C1 segment of cervical spinal cord (tissue), 14 donors: ENCODE measurements around the gene OSGIN1.

ENCODE experiments used
- DNase-seq, 14 donors: peaks; one replicate each; lab custom pipeline; 2025; lab: John Stamatoyannopoulos, UW

Gene OSGIN1

DNA sequence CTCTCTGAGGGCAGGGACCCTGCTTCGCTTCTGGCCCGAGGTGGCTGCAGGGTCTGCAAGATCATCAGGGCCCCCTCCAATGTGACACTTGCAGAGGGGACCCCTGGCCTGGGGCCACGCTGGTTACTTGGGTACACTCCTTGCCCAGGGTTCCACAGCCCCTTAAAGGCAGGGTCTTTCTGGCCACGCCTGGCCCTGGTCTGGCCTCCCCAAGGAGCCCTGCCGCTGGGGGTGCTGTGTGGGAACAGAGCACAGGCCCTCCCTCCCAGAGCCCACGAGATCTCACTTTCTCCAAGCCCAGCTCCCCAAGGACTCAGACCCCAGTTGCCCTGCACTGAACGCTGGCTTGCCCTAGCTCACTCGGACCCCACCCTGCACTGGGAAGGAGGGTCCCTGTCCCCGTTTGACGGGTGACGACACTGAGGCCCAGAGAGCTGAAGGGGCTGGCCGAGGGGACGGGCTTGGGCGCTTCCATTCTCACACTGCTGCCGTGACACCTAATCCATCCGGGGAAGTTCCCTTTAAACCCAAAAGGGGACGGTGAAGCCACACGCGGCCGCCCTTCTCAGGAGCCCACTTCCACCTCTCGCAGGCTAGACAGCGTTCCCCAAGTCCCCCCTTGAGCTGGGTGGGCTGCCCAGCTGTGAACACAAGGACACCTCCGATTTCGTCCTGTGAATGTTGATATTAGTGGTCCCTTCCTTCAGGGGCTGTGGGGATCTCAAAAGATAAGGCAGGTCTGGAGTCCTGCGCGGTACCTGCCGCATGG is 26.9 kb upstream of the OSGIN1 start:
- peak in 1 of 14 donors; percentile 24 for DNase-seq

DNA sequence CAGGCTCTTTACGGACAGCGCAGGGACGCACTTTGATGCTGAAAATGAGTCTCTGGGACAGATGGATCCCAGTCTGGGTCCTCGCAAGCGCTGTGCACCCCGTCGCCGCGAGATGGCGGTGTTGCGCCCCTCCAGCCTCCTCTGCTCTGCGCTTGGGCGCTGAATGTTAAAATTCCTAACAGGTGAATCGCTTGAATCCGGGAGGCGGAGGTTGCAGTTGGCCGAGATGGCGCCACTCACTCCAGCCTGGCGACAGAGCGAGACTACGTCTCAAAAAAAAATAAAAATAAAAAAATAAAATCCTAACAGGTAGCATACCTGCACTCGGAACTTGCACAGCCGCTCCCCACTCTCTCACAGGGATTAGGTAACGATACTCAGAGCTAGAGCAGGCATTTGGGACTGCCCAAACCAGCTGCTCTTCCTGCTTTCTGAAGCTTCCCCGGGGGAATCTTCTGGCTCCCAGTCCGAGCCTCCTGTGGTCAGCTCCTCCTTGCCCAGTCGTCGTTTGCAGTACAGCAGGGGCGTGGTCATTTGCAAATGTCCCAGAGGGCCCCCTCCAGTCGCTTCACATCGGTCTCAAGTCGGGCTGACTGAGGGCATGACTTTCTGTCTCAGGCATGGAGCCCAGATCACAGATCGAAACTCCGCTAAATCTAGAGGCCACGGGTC is 26.2 kb upstream of the OSGIN1 start:
- peak in 9 of 14 donors; percentile 6 to 61 (median 22) for DNase-seq

DNA sequence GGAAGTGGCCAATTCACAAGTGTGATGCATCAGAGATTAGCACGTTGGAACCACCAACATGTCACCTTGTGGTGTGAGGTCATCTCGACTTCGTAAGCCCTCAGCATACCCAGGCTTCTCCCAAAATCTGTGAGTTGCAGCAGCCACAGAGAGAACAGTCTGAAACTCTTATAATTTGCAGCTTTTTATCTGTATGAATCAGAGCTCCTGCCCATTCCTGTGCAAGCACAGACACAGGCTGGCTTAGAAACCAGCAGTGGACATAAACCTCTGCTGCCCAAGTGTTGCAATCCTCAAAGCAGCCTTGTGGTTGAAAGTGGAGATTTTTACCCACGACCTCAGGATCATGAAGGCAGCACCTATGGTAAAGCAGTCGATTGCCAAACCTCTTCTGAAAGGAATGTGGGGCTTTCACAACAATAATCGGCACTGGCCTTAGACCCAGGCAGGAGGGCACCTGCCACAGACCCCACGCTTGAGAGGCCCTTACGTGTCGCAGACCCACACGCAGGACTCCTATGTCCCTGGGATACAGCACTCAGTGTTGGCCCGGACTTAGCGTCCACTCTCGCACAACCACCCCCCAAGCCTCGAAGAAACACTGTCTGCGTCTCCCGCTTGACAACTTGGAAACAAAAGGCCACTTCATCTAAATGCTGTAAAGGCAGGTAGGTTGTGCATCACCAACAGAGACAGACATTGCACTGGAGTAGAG is 24.5 kb upstream of the OSGIN1 start:
- no peak for DNase-seq

DNA sequence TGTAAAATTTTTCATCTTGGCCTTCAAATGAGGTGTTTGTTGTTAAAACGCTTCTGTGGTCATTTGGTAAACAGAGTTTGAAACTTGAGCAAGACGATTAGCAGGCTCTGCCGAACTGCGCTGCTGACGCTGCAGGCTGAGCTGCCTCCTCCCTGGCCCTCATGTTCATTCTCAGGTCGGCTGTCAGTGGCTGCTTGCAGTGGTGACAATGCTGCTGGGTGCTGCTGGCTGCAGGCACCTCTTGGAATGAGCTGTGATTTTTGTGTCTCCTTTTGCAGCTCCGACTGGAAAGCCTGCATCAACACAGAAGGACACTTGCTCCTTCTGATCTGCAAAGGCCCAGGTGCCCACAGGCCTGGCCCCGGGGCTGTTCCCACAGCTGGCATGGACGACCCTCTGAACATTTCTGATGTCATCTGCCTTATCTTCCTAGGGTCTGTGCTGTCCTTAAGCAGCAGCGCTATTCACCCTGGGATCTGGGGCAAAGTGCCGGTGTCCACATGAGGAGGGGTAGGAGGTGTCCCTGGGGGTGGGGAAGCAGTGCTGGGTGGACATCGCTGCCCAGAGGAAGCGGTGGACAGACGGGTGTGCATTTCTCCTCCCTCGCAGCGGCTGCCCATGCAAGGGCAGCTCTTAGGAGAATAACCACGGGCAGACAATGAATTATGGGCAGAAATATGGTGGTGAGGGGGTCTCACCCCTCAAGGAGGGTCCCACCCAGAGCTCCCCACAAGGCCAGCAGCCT is 23.1 kb upstream of the OSGIN1 start:
- DNase-seq: no peak

DNA sequence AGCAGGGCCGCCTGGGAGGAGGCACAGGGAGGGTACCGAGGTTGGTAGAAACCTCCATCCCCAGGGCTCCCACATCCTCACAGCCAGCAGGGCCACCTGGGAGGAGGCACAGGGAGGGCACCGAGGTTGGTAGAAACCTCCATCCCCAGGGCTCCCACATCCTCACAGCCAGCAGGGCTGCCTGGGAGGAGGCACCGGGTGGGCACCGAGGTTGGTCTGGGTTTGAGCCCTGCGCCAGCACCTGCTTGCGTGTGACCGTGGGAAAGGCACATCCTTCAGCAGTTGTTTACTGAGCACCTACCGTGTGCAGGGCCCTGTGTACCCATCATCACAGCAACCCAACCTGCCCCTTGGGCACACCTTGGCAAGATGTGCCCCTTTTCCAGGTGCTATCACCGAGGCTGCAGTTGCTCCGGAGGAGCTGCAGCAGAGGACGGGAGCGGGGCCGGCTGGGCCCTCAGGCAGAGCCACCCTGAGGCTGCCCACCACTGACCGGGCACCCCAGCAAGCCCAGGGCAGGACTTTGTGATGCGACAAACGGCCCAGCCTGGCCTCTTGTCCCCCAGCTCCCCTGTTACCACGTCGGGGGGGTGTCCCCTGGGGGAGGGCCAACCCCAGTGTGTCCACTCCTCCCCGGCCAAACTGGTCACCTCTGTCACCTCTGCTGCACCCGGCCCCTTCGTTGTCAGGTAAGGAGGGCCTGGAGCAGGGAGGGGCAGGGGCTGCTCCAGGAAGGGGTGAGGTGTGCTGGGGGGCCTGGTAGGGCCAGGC is 22.1 kb upstream of the OSGIN1 start:
- no peak for DNase-seq

DNA sequence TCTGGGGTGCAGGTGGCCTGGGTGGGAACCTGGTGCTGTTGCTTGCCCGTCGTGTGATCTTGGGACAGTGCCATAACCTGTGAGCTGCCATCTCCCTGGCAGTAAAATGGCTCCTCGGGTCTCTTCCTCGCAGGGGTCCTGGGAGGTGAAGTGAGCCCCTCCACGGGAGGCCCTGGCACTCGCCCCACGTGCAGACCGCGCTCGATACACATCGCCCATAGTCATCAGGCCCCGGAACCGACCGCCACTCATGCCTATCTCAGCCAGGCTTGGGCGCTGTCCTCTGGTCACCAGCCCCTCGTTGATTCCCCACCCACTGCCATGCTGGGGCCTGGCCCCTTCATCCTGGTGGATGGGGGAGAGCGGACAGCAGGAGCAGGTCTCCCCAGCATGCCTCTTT is 21.5 kb upstream of the OSGIN1 start:
- no peak for DNase-seq

DNA sequence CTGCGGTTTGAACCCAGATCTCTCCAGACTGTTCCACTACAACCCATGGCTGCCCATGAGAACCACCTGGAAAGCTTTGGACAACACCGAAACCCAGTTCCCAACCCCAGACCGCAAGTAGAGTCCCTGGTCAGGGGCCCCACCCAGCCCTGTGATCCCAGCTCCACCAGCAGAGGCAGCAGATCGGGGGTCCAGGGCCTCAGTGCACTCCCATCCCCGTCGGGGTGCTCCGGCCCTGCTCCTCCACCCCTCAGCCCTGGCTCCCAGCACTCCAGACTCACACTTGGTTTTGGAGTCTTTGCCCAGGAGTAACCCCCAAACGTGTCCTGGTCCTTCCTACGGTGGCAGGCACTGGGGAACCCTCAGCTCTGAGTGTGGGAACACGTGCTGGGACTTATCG is 20.7 kb upstream of the OSGIN1 start:
- no peak for DNase-seq

DNA sequence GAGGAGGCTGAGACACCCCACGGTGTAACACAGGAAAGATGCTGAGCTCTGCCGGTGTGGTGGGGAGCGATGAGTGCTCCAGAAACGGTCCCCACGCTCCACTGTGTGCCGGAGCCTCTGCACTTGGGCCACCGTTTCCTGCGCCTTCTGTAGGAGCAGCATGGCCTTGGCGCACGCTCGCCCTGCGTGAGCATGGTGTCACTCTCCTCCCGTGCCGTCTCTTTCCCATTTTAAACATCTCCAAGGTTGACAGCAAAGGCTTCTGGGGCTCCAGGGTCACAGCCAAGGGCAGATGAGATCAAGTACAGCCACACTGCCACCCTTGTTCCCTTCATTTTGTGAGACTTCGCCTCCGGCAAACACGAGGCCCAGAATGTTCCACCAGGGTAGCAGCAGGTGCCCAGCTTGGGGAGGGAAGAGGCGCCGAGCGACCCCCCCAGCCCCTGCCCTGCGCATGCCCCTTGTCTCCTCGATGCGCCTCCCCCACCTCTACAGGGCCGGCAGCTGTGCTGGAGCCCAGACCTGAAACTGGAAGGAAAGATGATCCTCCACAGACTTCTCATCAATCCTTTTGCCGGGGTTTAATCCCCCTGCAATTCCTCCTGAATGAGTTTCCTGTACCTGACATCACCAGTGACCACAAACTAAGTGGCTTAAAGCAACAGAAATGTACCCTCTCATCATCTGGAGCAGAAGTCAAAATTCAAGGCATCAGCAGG is 19.9 kb upstream of the OSGIN1 start:
- no peak for DNase-seq

DNA sequence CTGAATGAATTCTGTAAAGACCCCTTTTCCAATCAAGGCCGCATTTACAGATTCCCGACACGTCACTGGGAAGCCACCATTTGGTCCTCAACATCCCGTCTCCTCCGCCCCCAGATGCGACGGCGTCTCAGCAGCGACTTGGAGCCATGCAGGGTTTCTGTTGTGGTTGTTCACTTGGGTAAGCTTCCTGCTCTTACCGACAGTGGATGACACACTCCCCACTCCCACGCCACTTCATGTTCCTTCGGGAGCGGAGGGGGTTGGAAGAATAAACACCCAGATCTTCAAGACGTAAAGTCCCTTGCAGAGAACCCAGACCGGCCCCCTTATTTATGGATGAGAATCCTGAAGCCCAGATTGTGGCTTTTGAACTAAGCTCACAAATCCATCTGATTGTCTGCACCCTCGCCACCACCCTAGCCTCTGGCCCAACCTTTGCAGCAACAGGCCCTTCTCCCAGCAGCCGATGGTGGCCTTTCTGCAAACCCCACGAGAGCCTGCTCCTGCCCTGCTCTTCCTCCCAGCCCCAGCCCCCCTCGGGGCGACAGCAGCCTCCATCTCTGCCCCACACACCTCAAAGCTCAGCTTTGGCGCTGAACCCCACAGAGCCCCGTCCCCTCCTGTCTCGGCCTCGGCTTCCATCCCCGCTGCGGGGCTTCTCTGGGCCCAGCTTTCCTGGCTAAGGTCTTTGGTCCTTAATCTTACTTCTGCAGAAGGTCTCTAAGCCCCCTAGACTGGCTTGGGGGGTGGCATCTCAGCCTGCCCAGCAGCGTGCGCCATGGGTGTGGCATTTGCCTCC is 19.0 kb upstream of the OSGIN1 start:
- no peak for DNase-seq

DNA sequence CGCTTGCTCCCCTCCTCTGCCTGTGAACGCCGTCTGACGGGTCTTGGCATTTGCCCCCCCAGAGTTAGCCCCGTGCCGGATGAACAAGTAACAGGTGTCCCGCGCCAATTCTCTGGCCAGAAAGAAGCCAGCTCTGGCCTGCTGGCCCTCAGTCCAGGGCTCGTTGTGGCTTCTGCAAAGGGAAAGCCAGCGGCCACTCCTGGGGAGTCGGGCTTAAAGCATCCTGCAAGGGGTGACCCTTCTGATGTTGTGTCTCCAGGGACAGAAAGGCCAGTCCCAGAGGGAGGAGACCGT is 18.4 kb upstream of the OSGIN1 start:
- DNase-seq: no peak

DNA sequence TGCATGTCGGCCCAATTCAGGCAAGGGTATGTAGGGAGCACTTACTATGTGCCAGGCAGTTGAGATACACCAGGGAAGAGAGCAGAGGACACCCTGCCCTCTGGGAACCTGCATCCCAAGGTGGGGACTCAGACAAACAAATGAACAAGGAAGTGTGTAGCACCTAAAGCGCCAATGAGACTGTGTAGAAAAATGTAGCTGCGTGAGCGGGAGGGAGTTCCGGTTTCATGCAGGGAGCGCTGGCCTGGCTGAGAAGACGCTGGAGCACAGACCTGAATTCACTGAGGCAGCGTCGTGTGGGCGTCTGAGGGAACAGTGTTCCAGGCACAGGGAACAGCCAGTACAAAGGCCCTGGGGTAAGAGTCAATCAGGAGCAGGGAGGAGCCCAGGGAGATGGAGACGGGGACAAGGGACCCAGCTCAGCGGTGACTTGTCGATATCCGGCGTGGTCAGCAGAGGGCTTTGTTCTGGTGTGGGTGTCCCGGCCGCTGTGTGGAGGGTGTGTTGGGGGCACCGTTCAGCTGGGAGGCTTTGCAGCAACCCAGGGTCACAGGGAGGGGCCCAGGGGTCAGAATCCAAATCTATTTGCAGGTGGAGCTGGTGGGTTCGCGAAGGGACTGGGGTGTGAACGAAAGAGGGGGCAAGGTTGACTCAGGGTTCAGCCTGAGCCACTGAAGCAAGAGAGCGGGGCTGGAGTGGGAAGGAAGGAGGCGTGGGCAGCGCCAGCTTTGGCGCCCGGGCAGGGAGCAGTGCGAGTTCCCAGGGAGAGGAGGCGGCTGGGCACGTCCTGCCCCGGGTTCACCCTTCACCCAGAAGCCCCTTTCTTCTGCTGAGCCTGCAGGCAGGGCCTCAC is 17.8 kb upstream of the OSGIN1 start:
- no peak for DNase-seq

DNA sequence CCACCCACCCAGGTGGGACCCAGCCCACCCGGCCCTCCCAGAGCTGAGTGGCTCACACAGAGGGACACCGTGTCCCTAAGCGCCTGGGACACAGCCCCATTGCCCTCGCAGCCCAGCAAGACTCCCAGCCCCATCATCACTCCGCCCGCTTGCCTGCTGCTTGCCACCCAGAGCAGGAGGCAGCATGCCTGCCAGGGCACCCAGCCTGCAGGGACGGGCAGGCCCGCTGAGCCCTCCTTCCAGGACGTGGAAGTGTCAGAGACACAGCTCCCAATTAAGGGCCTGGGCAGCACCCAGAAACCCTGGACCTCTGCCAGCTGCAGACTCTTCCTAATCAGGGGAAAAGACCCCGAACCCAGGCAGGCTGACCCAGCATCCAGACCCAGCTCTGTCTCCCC is 17.2 kb upstream of the OSGIN1 start:
- DNase-seq: no peak

DNA sequence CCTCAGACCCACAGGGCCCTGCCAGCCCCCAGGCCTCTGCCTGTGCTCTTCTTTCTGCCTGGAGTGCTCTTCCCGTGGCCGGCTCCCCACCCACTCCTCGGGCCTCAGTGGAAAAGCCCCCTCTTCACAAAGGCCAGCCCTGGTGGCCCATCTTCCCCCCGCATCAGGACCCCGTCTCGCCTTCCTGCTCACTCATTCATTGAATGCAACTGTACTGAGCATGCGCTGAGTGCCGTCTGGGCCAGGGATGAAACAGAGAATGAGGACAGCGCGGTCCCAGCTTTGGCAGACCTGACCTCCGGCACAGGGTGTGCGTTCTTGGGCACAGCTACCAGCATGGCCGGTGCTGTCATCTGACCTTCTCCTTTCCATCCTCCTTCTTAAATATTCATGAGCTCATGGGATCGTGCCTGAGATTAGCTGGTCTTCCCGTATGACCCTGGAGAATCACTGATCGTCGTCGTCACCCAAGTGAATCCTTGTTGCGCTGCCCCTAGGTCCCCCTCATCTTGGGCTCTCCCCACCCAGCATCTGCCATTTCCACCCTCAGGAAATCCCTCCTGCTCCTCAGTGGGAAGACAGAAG is 16.4 kb upstream of the OSGIN1 start:
- no peak for DNase-seq

DNA sequence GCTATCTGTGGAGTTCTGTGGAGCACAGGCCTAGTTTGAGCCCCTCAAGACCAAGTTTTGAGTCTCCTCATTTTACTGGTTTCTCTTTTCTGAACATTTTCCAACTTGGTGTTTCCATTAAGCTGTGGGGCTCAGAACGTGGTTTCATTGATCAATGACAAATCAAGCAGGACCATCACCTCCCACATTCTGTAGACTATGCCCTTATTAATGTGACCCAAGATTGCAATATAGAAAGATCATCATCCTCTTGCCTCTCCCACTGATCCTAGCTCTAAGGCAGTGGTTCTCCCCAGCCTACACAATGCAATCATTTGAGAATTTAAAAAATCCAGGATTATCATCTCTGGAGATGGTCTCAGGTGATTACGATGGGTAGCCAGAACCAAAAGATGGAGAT is 15.8 kb upstream of the OSGIN1 start:
- no peak for DNase-seq

DNA sequence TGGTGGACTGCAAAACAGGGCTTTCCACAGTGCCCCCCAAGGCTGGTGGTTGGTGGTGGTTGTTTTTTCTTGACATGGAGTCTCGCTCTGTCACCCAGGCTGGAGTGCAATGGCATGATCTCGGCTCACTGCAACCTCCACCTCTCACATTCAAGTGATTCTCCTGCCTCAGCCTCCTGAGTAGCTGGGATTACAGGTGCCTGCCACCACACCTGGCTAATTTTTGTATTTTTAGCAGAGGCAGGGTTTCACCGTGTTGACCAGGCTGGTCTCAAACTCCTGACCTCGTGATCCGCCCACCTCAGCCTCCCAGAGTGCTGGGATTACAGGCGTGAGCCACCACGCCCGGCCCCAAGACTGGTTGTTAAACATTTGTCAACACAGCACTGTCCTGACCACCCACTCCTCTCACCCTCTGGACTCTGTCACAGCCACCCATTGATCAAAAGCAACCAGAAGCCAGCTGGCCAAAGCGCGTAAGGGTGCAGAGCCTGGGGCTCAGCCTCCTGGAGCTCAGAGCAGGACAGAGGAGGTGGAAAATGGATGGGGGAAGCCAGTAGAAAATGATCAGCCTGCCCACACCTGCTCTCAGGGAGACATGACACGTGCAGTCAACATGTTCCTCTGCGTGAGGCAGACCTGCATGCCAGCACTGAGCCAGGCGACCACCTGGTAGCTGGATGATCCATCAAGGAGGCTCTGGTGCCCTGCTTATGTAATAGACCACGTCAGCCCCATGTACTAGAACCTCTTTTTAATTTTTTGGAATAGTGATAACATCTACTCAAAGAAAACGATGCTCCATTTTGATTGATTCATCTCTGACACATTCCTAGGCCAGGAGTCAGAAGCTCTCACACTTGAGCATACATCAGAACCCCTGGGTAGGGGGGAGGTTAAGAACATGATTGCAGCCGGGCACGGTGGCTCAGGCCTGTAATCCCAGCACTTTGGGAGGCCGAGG is 14.8 kb upstream of the OSGIN1 start:
- DNase-seq: no peak

DNA sequence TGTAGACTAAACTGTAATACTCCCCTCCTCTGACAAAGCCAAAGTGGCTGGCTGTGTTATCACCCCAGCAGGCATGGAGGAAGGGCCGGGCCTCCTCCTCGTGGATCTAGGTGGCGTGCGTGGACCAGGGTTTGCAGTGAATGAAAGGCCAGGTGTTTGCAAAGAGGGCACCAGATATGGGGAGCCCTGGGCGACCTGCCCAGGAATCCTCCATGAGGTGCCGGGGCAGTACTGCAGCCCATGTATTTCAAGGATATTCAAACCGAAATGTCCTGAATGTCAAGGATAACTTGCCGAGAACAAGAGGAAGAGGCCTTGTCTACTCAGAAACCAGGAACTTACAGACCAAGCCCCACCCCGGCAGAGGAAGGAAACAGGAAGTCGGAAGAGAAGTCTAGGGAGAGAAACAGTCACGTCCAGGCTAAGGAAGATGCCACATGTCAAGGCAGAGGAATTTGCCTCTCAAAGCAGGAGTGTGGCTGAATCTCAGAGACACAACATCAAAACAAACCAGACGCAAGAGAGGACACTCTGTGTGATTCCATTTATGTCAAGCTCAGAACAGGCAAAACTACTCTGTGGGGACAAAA is 13.7 kb upstream of the OSGIN1 start:
- no peak for DNase-seq

DNA sequence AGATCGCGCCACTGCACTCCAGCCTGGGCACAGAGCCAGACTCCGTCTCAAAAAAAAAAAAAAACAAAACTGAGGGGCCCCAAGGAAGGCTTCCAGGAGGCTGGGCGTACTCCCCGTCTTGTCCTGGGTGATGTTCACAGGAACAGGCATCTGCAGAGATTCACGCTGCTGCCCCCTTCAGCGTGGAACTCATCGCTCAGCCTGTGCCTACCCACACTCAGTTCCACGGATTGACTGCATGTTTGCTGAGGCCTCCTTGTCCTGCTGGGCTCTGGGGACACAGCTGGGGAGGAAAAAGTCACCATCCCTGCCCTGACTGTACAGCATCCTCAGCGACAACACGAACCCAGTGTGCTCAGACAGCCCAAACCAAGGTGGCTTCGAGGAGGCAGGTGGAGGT is 12.9 kb upstream of the OSGIN1 start:
- no peak for DNase-seq
